PC-9 (cell line): ENCODE measurements around the gene OAF. TPM values are rescaled to one million over a fixed set of nuclear protein-coding genes. Genes with fewer than 3 reads are reported as not detected.

ENCODE experiments used
- BruUV-seq: library from RNA; stranded (reverse); fragments of 400-500 nt; replicated peaks from 2 replicates; lab custom pipeline; 2021; lab: Mats Ljungman, UMichigan
- CTCF ChIA-PET: fragments of 300-600 bp; sonication (Branson Sonifier 250); formaldehyde crosslinking; loops from one replicate; lab custom pipeline; 2022; ENCODE audit warnings: antibody characterized with exemption; lab: Charles Lee
- POLR2A ChIA-PET: fragments of 300-600 bp; sonication (Branson Sonifier 250); formaldehyde crosslinking; loops from one replicate; lab custom pipeline; 2022; ENCODE audit warnings: antibody characterized with exemption; ENCODE audit not compliant: unreplicated experiment; lab: Charles Lee
- DNase-seq, 2 experiments: peaks; one replicate each; pipeline versions ENCODE4 v3.0.0 to v3.0.0-alpha.2; 2015 to 2022; ENCODE audit warnings: mixed read lengths in 1 of 2
- H2AFZ ChIP-seq: fragments of 200-600 bp; sonication (generic); 2 replicates; pipeline ENCODE4 v1.8.1; 2017; ENCODE audit warnings: antibody characterized with exemption
- H3F3A ChIP-seq: fragments of 200-600 bp; sonication (generic); 2 replicates; pipeline ENCODE4 v1.8.1; 2017; ENCODE audit warnings: antibody characterized with exemption, mild to moderate bottlenecking, low read depth; ENCODE audit not compliant: insufficient read depth
- H3K27ac ChIP-seq: fragments of 200-600 bp; sonication (generic); 2 replicates; pipeline ENCODE4 v1.6.1; 2016; ENCODE audit warnings: mixed run types
- H3K27me3 ChIP-seq: fragments of 200-600 bp; sonication (generic); 2 replicates; pipeline ENCODE4 v1.6.1; 2016; ENCODE audit warnings: low read depth, mixed run types; ENCODE audit not compliant: insufficient read depth
- H3K36me3 ChIP-seq: fragments of 200-600 bp; sonication (generic); 2 replicates; pipeline ENCODE4 v1.6.1; 2016; ENCODE audit warnings: low read depth, mixed run types
- H3K4me1 ChIP-seq: fragments of 200-600 bp; sonication (generic); replicated peaks from 2 replicates; pipeline ENCODE4 v1.6.1; 2016; ENCODE audit warnings: mixed run types; ENCODE audit not compliant: insufficient read depth
- H3K4me2 ChIP-seq: fragments of 200-600 bp; sonication (generic); 2 replicates; pipeline ENCODE4 v1.6.1; 2017; ENCODE audit warnings: mixed run types
- H3K4me3 ChIP-seq: fragments of 200-600 bp; sonication (generic); 2 replicates; pipeline ENCODE4 v1.6.1; 2016; ENCODE audit warnings: mixed run types
- H3K79me2 ChIP-seq: fragments of 200-600 bp; sonication (generic); 2 replicates; pipeline ENCODE4 v1.6.1; 2017; ENCODE audit warnings: low read depth, mixed run types
- H3K9me2 ChIP-seq: fragments of 200-600 bp; sonication (generic); 2 replicates; pipeline ENCODE4 v1.8.1; 2017; ENCODE audit warnings: mild to moderate bottlenecking; ENCODE audit not compliant: insufficient read depth
- H3K9me3 ChIP-seq: fragments of 200-600 bp; sonication (generic); 2 replicates; pipeline ENCODE4 v1.8.1; 2016; ENCODE audit warnings: low read depth; ENCODE audit not compliant: insufficient read depth
- H4K20me1 ChIP-seq: fragments of 200-600 bp; sonication (generic); 2 replicates; pipeline ENCODE4 v1.8.1; 2017; ENCODE audit not compliant: insufficient read depth
- CTCF ChIP-seq: fragments of 200-600 bp; sonication (generic); conservative IDR thresholded peaks from 2 replicates; pipeline ENCODE4 v1.6.1; 2017; ENCODE audit warnings: mixed run types, antibody characterized with exemption, mild to moderate bottlenecking, moderate library complexity
- EZH2 ChIP-seq: fragments of 200-600 bp; sonication (generic); IDR thresholded peaks from 2 replicates; pipeline ENCODE4 v1.8.0; 2017; ENCODE audit warnings: antibody characterized with exemption, low read depth
- intact Hi-C: fragments of 100-400 bp; cut with micrococcal nuclease; formaldehyde crosslinking; loops from one replicate; pipeline ENCODE4 v1.10.0; 2022; ENCODE audit not compliant: unreplicated experiment
- total RNA-seq: library from RNA; stranded (reverse); gene quantifications from 2 replicates; pipeline ENCODE4 v1.2.3, GENCODE V29; 2021

The OAF gene
- total RNA-seq, 1 experiment from 2014 or later = 45.6 TPM

GRCh38 chr11:120255519-120255866, 44.7 kb downstream of the OAF start:
- Histone ChIP-seq H3K27ac (no peak overlapping the region), H3F3A (no peaks in the 10 kb centered on the region), H3K9me2 (no peaks in the 10 kb centered on the region), H3K4me2 (no peak overlapping the region), H3K36me3 (no peaks in the 10 kb centered on the region), H3K4me3 (no peak overlapping the region), H3K9me3 (no peaks in the 10 kb centered on the region), H4K20me1 (no peaks in the 10 kb centered on the region), H3K4me1 (no peaks in the 10 kb centered on the region), H3K27me3 (peaks cover 70% of the 10 kb centered on the region), H2AFZ (no peak overlapping the region), H3K79me2 (no peaks in the 10 kb centered on the region)
- BruUV-seq = no TSS peak
- POLR2A ChIA-PET = no interaction called here
- intact Hi-C loops = no loop called here
- no peak for TF ChIP-seq EZH2
- no peak for TF ChIP-seq CTCF
- DNase-seq = no peak
- CTCF ChIA-PET = no interaction called here

GRCh38 chr11:120256178-120256577, 45.3 kb downstream of the OAF start:
- Histone ChIP-seq H3F3A (no peaks in the 10 kb centered on the region), H3K27me3 (peaks cover 74% of the 10 kb centered on the region), H3K36me3 (no peaks in the 10 kb centered on the region), H3K4me3 (no peak overlapping the region), H3K4me2 (no peak overlapping the region), H3K79me2 (no peaks in the 10 kb centered on the region), H4K20me1 (no peaks in the 10 kb centered on the region), H3K9me3 (no peaks in the 10 kb centered on the region), H2AFZ (no peak overlapping the region), H3K27ac (no peak overlapping the region), H3K4me1 (no peaks in the 10 kb centered on the region), H3K9me2 (no peaks in the 10 kb centered on the region)
- BruUV-seq = no TSS peak
- intact Hi-C loops = no loop called here
- TF ChIP-seq CTCF = no peak
- no peak for TF ChIP-seq EZH2
- DNase-seq = no peak
- POLR2A ChIA-PET = no interaction called here
- CTCF ChIA-PET = no interaction called here

- H3K4me2 ChIP-seq = no peak overlapping the region
- no peaks in the 10 kb centered on the region for H3K9me2 ChIP-seq
- H3K79me2 ChIP-seq = no peaks in the 10 kb centered on the region
- intact Hi-C loops = no loop called here
- ChIA-PET CTCF (no interaction called here), POLR2A (no interaction called here)
- H3K27me3 ChIP-seq = peaks cover 74% of the 10 kb centered on the region
- no TSS peak for BruUV-seq
- no peaks in the 10 kb centered on the region for H3F3A ChIP-seq
- no peaks in the 10 kb centered on the region for H3K4me1 ChIP-seq
- H3K36me3 ChIP-seq = no peaks in the 10 kb centered on the region
- H2AFZ ChIP-seq = no peak overlapping the region
- TF ChIP-seq CTCF = no peak
- no peak for TF ChIP-seq EZH2
- H3K4me3 ChIP-seq = no peak overlapping the region
- H3K9me3 ChIP-seq = no peaks in the 10 kb centered on the region
- H4K20me1 ChIP-seq = no peaks in the 10 kb centered on the region
- no peak overlapping the region for H3K27ac ChIP-seq
- no peak for DNase-seq
Measured at GRCh38 chr11:120256779-120257178, 45.9 kb downstream of the OAF start.
